Measurements from ENCODE around the gene OLIG2. TPM values are rescaled to one million over a fixed set of nuclear protein-coding genes. Genes with fewer than 3 reads are reported as not detected.

The OLIG2 gene
- total RNA-seq, 2 experiments from 2014 or later: not detected

GRCh38 chr21:32994305-32994704, 31.4 kb upstream of the OLIG2 start:
- ATAC-seq (ENCODE audit: poor library complexity) (no peak), DNase-seq (peak in 2 of 14 experiments; percentile 25 to 27)
- H3K9me3 Mint-ChIP-seq: no peaks in the 10 kb centered on the region
- ChIA-PET CTCF (interaction anchor here (1.3 kb wide), 1 partner anchor 203 kb away, joined by 3 read pairs; no protein-coding TSS in a partner anchor), POLR2A (no interaction called here)
- no peaks in the 10 kb centered on the region for H3K4me1 Mint-ChIP-seq (ENCODE audit: low read depth)
- H3K27ac ChIP-seq (ENCODE audit: low read depth in 1 of 2, low read length in 2 of 2): no peak overlapping the region
- no peaks in the 10 kb centered on the region for H3K36me3 ChIP-seq (ENCODE audit: insufficient read depth, low read length)
- no peak overlapping the region for H3K27ac Mint-ChIP-seq
- H3K27me3 ChIP-seq (ENCODE audit: control insufficient read depth in 1 of 2, insufficient read depth in 2 of 2, low read length in 2 of 2): peaks cover 3 to 4% of the 10 kb centered on the region in 2 experiments
- no peak overlapping the region for H3K4me3 Mint-ChIP-seq
- intact Hi-C loops (cut with DNase I, micrococcal nuclease): loop anchor here (1.0 to 2.0 kb wide), 3 partner anchors 132 to 203 kb away; no protein-coding TSS in a partner anchor
- no peak overlapping the region for H3K4me3 ChIP-seq (ENCODE audit: low read length)
- no peaks in the 10 kb centered on the region for H3K9me3 ChIP-seq (ENCODE audit: control insufficient read depth in 1 of 2, insufficient read depth in 1 of 2, low read length in 2 of 2)
- peaks cover 31% of the 10 kb centered on the region for H3K27me3 Mint-ChIP-seq
- no peaks in the 10 kb centered on the region for H3K36me3 Mint-ChIP-seq (ENCODE audit: low read depth)
- H3K4me1 ChIP-seq (ENCODE audit: insufficient read depth, low read length): no peaks in the 10 kb centered on the region
- peak; percentile 56 for TF ChIP-seq CTCF (IDR thresholded peaks at IDR 0.05)

- H3K27me3 ChIP-seq (ENCODE audit: control insufficient read depth in 1 of 2, insufficient read depth in 2 of 2, low read length in 2 of 2): peaks cover 0 to 8% of the 10 kb centered on the region in 2 experiments
- DNase-seq (peak in 2 of 14 experiments; percentile 59 to 69), ATAC-seq (ENCODE audit: poor library complexity) (no peak)
- H3K36me3 ChIP-seq (ENCODE audit: insufficient read depth, low read length): no peaks in the 10 kb centered on the region
- Mint-ChIP-seq H3K36me3 (ENCODE audit: low read depth) (no peaks in the 10 kb centered on the region), H3K4me1 (ENCODE audit: low read depth) (no peaks in the 10 kb centered on the region), H3K27ac (no peak overlapping the region), H3K9me3 (no peaks in the 10 kb centered on the region), H3K4me3 (no peak overlapping the region), H3K27me3 (peaks cover 40% of the 10 kb centered on the region)
- intact Hi-C loops (cut with DNase I, micrococcal nuclease): no loop called here
- no peak for TF ChIP-seq CTCF (IDR thresholded peaks at IDR 0.05)
- H3K4me1 ChIP-seq (ENCODE audit: insufficient read depth, low read length): peaks cover 5% of the 10 kb centered on the region
- H3K9me3 ChIP-seq (ENCODE audit: control insufficient read depth in 1 of 2, insufficient read depth in 1 of 2, low read length in 2 of 2): peaks cover 0 to under 1% of the 10 kb centered on the region in 2 experiments
- no peak overlapping the region for H3K4me3 ChIP-seq (ENCODE audit: low read length)
- ChIA-PET CTCF (no interaction called here), POLR2A (no interaction called here)
- H3K27ac ChIP-seq (ENCODE audit: low read depth in 1 of 2, low read length in 2 of 2): no peak overlapping the region
Observed at GRCh38 chr21:33007747-33008146, 18.0 kb upstream of the OLIG2 start.

GRCh38 chr21:33008333-33009051, 17.2 kb upstream of the OLIG2 start:
- peaks cover 0 to 5% of the 10 kb centered on the region in 2 experiments for H3K9me3 ChIP-seq (ENCODE audit: control insufficient read depth in 1 of 2, insufficient read depth in 1 of 2, low read length in 2 of 2)
- no peak overlapping the region for H3K4me3 Mint-ChIP-seq
- H3K4me3 ChIP-seq (ENCODE audit: low read length): no peak overlapping the region
- H3K36me3 ChIP-seq (ENCODE audit: insufficient read depth, low read length): no peaks in the 10 kb centered on the region
- DNase-seq (no peak), ATAC-seq (ENCODE audit: poor library complexity) (no peak)
- H3K27me3 ChIP-seq (ENCODE audit: control insufficient read depth in 1 of 2, insufficient read depth in 2 of 2, low read length in 2 of 2): peaks cover 0 to 9% of the 10 kb centered on the region in 2 experiments
- ChIA-PET CTCF (no interaction called here), POLR2A (no interaction called here)
- H3K27ac Mint-ChIP-seq: no peak overlapping the region
- TF ChIP-seq CTCF (IDR thresholded peaks at IDR 0.05): no peak
- H3K4me1 Mint-ChIP-seq (ENCODE audit: low read depth): no peaks in the 10 kb centered on the region
- peaks cover 46% of the 10 kb centered on the region for H3K27me3 Mint-ChIP-seq
- no peaks in the 10 kb centered on the region for H3K9me3 Mint-ChIP-seq
- H3K27ac ChIP-seq (ENCODE audit: low read depth in 1 of 2, low read length in 2 of 2): no peak overlapping the region
- H3K36me3 Mint-ChIP-seq (ENCODE audit: low read depth): no peaks in the 10 kb centered on the region
- intact Hi-C loops (cut with DNase I, micrococcal nuclease): no loop called here
- H3K4me1 ChIP-seq (ENCODE audit: insufficient read depth, low read length): peaks cover 5% of the 10 kb centered on the region

Data from CD4-positive, alpha-beta T cell (primary cell).